HG03159 (cell line): ENCODE measurements around the gene SEPSECS.
"Not testable (repeated sequence)": the region's sequence is repeated elsewhere in the genome, so short reads cannot be mapped to it uniquely, and the experiment has no call there.

ENCODE experiments used
- ATAC-seq: cut with Tn5 transposase; IDR thresholded peaks from one replicate; pipeline ENCODE4 v1.9.1; 2021; ENCODE audit warnings: mild to moderate bottlenecking, moderate library complexity; ENCODE audit not compliant: unreplicated experiment

SEPSECS gene

GRCh38 chr4:25088093-25088952 is 71.9 kb downstream of the SEPSECS start:
- peak; percentile 43 for ATAC-seq

- ATAC-seq = no peak
These were observed 74.6 kb downstream of the SEPSECS start for GRCh38 chr4:25085671-25086070.

- ATAC-seq = not testable (repeated sequence)
These were observed 76.8 kb downstream of the SEPSECS start for GRCh38 chr4:25083441-25083840.

- no peak for ATAC-seq
These were observed 78.3 kb downstream of the SEPSECS start for GRCh38 chr4:25081866-25082471.

- ATAC-seq = no peak
These were observed 79.7 kb downstream of the SEPSECS start for GRCh38 chr4:25080571-25080970.

- ATAC-seq = no peak
These were observed 81.7 kb downstream of the SEPSECS start for GRCh38 chr4:25078523-25078922.

- ATAC-seq = no peak
These were observed 83.4 kb downstream of the SEPSECS start for GRCh38 chr4:25076625-25077398.

GRCh38 chr4:25075851-25076250 is 84.4 kb downstream of the SEPSECS start:
- no peak for ATAC-seq

GRCh38 chr4:25075129-25075528 is 85.1 kb downstream of the SEPSECS start:
- ATAC-seq = no peak

GRCh38 chr4:25070545-25070944 is 89.7 kb downstream of the SEPSECS start:
- ATAC-seq = no peak
